ENCODE data around the gene SLX4IP.
"Not testable (repeated sequence)": the region's sequence is repeated elsewhere in the genome, so short reads cannot be mapped to it uniquely, and the experiment has no call there.

The SLX4IP gene

DNA sequence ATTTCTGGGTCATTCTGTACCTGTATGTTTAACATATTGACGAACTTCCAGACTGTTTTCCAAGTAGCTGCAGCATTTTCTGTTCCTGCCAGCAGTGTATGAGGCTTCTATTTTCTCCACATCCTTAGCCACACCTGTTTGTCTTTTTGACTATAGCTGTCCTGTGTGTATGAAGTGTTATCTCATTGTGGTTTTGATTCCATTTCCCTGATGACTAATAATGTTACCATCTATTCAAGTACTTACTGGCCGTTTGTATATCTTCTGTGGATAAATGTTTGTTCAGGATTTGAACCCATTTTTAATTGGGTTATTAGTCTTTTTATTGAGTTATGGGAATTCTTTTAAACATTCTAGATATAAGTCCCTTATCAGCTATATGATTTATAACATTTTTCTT is 143.5 kb downstream of the SLX4IP start:
- no peak for FAIRE-seq

DNA sequence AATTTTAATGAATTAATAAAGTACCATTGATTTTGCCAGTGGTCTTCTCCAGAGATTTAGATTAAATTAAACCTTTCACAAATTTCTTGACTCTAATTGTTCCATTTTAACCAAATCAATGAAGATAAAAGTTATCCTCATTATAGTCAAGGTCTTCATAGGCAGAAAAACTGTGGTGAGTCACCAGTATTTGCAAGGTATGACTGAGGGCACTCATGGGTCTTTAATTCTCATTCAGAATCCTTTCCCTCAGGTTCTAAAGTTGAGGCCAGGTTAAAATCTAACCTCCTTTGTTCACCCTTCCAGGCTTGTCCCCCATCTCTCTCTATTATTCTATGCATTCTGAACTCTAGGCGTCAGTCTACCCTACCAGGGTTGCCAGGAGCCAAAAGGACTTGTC is 144.8 kb downstream of the SLX4IP start:
- no peak for FAIRE-seq

DNA sequence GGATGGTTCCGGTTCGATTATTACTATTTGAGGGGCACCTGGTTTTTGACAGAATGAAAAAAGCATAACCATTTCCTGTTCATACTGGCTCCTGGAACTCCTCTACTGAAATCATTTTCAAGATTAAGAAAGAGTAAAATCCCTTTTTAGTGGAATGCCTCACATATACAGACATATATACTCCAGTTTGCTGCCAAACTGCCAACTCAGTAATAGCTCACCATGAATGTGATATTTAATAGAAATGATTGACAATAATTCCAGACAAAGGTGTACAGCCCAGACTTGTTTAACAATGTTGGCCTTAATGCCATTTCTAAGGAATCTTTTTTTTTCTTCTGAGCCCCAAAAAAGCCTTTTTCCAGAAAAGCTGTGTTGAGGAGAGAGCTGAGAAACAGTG is 145.6 kb downstream of the SLX4IP start:
- no peak for FAIRE-seq

DNA sequence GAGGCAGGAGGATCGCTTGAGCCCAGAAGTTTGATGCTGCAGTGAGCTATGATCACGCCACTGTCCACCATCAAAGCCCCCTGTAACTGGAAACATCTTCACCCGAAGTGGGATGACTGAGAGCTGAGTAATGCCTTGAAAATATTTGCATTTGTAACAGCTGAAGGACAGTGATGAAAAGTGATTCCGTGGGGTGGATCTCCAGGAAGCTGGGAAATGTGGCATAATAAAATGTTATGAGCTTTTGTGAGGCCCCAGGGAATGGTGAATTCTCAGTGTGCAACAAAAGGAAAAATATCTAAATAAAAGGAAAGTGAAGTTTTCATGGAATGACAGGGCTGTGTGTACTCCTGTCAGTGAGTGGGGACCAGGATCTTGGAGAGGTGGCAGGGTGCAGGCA is 146.7 kb downstream of the SLX4IP start:
- FAIRE-seq = no peak

DNA sequence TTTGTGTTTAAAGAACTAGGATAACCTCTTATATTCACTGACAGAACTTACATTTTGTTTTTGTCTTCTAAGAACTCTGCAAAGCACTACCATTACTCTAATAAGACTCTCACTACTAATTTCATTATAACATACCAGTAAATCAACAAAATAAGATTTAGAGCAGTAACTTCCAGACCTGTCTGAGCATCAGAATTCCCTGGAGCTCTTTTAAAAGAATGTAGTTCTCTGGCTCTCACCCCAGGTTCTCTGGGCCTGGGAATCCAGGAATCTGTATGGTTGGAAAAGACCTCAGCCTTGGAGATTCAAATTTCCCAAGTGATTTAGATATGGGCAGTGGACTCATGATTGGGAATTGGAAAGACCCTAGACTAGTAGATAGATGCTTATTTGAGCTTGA is 149.3 kb downstream of the SLX4IP start:
- no peak for FAIRE-seq

DNA sequence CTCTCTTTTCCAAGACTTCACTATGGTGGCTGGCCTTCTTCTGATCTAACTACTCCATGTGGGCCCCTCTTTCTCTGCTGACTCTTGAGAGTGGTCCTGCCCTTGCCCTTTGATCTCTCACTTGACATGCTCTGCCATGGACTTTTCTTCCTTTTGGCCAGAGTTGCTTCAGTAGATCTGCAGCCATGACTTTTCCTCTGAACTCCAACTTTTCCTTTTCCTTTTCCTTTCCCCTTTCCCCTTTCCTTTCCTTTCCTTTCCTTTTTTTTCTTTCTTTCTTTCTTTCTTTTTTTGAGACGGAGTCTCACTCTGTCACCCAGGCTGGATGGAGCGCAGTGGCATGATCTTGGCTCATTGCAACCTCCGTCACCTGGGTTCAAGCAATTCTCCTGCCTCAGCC is 150.2 kb downstream of the SLX4IP start:
- FAIRE-seq = no peak

DNA sequence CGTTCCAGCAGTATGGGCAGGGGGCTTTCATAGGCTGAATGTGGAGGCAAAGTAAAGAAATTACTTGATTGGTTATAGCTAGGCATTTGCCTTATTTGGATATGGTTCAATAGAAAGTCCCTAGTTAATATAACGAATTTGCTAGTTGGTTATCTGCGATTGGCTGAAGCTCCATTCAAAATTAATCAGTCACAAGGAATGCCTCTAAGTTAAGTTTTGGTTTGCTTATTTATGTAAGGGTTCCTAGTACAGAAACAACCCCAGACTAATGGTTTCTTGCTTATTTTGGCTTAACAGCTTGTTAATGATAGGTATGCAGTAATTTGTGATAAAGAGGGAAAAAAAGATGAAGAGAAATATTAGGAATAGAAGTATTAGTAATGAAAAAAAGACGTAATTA is 151.2 kb downstream of the SLX4IP start:
- FAIRE-seq = no peak

DNA sequence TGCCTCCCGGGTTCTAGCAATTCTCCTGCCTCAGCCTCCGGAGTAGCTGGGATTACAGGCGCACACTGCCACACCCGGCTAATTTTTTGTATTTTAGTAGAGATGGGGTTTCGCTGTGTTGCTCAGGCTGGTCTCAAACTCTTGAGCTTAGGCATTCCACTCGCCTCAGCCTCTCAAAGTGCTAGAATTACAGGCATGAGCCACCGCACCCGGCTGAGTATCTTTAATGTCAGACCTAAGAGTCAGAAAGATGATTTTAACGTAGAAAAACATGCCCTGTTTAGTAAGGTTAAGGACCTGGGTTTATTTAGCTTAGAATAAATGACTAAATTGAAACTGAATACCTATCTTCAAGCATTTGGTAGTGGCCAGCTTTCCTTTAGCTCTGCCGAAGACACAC is 155.3 kb downstream of the SLX4IP start:
- FAIRE-seq = not testable (repeated sequence)

DNA sequence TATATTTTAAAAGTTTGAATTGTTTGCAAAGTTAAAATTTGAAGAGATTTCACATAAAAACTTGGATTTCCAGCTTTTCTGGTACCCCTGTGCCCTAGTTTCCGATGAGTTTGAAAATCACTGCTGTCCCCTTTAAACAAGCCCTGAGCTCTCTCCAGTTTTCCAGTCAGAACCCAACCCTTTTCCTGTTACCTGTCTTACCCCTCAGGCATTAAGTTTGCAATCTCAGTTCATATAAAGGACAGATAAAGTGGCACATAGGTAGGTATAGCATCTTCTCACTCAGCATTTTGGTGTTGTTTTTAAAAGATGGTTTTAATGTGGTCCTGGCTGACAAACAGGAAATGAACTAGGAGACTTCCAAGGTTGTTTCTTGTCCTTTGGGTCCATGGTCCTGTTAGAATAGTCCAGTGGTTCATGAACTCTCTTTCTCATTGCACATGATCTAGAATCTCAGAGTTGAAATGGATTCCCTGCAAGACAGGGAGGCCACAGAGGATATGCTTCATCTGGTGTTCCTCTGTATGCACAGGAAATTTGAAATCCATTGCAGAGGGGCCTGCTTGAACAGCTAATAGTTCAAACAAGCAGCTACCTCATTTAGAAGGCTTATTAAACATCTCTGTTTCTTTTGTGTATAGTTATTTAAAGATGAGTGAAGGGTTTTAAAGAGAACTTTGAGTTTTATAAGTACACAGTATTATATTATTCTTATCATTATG is 156.0 kb downstream of the SLX4IP start:
- FAIRE-seq = no peak

DNA sequence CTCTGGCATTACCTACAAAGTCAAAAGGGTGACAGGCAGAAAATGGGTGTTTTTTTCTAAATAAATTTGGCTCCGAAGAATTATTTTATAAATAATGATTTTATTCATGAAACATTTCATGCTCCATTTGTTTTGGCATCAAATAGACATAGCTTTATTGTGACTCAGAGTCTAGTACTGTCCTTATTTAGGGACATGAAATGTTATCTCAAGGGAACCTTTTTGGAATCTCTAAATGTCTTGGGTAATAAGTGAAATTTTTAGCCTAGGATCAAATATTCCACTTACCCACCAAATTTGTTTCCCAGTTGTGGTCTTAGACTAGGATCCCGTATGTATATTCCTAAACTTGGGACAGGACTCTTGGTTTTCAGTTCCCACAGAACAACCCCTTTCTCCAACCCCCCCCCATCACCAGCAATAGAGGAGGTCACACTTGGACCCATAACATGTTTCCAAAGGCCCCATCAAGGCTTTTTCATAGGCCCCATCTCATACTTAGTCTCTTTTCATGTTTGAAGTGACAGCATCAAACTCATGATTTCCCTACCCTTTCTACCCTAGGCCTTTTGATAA is 156.9 kb downstream of the SLX4IP start:
- no peak for FAIRE-seq

DNA sequence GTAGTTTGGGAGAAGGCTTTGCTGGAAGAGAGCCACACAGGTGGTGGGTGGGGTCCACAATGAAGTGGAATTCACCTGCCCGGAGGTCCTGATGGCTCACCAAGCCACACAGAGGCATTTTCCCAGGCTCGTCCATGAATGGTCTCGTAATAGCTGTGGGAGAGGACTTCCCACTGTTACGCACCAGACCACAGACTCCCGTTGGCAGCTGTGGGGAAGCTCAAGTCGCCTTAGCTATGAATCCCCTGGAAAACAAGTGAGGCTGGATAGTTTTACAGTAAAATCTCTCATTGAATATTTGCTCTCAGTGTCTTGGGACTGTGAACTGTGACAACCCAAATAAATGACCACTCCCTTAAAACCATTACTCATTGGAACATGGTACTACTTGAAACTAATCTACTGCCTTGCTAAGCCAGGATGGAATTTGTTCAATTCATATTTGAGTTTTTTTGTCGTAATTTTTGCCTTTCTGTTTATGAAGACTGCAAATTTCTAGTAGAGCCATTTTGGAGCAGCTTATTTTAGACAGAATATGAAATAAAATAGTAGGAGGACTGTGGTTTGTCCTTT is 159.3 kb downstream of the SLX4IP start:
- no peak for FAIRE-seq

DNA sequence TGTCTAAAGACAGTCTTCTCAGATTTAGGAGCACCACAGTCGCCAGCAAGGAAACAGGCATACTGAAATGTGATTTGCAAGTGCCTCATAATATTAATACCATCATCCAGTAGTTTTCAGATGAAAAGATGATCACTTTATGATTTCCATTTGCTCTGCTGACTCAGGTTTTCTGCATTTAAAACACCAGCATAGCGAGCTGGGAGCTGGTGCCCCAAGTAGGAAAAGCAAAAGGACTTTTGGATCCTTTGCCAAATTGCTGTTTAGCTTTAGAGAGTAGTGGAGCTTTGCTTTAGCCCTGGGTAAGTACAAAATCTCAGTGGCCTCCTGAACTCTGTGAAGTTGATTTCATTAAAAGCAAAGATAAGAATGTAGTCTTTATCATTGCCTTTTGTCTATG is 160.2 kb downstream of the SLX4IP start:
- no peak for FAIRE-seq

DNA sequence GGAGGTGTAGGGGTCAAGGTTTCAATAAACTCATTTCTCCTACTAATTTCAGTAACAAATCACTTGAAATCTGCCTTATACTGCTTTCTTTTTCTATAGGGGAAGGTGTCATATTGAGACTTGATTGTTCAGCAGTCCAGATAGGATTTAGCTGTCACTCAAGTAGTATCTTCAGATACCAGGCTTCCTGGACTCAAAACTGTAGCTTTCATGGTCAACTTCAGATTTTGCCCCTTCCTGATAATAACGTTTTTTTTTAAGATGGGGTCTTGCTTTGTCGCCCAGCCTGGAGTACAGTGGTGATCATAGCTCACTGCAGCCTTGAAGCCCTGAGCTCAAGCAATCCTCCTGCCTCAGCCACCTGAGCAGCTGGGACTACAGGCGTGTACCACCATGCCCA is 160.9 kb downstream of the SLX4IP start:
- FAIRE-seq = no peak

DNA sequence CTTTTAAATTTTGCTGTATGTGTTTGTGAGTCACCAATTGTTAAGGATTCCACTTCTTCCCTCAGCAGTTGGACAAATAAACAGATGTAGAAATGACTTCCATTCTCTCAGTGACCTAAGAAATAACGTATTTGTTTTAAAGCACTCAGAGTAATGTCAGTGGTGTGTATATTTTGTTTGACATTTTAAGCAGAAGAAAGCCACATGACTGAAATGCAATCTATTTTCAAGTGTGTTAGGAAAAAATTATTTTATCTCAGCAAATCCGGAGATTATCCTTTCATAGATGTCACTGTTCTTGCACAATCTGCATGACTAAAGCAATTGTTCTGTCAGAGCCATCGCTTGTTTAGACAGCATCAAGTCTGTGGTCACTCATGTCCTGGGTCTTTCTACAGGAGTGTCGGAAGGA is 161.6 kb downstream of the SLX4IP start:
- no peak for FAIRE-seq

DNA sequence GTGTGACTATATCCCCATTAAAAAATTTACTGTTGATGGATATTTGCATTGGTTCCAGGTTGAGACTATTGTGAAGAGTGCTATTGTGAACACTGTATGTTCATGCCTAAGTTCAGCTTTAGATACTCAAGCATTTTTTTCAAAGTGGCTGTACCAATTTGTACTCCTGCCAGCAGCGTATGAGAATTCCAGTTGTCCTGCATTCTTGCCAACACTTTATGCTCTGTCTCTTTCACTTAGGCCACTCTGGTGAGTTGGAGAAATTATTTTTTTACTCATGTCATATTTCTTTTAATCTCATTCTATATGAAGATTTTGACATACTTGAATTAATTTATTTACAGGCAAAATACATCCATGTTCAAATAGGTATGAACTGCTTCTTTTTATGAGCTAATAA is 162.5 kb downstream of the SLX4IP start:
- no peak for FAIRE-seq

DNA sequence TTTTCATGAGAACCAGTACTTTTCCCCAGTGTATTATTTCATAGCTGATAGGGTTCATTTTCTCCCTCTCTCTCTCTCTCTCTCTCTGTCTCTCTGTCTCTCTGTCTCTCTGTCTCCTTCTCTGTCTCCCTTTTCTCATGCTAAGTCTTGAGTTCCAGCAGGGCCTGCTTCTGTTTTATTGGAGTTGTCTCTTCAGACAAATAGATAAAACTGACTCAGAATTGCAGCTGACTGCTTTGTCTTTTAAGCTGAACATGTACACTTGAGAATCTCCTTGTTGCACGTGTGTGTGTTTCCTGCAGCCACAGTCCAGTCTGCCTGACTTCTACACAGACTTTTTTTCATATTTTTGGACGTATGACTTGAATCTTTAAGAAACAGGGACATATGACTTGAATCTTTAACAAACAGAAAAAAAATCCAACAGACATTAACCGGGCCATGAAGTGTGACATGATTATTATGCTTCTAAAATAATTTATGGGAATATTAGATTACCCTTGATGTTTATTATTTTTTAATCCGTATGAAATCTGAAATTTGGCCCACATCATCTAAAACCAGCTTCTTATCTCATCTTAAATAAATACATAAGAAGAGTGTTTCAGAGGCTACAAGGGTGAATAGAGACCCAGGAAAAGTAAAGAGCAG is 167.2 kb downstream of the SLX4IP start:
- no peak for FAIRE-seq

DNA sequence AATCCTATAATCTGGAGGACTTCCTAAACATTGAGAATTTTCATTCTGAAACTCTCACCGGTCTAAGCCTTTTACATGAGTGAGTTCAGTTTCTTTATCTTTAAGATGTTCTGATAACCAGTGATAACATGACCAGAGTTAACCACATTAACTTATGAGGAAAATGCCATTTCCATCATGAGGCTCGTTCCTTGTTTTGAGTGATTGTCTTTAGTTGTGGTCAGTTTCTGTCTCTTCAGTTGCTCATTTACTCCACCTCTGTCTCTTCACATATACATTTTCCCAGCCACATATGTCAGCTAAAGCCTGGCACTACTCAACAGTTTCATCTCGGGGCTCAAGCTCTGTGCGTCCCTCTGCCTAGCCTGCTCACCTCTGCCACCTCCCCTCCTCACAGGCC is 168.3 kb downstream of the SLX4IP start:
- FAIRE-seq = no peak

DNA sequence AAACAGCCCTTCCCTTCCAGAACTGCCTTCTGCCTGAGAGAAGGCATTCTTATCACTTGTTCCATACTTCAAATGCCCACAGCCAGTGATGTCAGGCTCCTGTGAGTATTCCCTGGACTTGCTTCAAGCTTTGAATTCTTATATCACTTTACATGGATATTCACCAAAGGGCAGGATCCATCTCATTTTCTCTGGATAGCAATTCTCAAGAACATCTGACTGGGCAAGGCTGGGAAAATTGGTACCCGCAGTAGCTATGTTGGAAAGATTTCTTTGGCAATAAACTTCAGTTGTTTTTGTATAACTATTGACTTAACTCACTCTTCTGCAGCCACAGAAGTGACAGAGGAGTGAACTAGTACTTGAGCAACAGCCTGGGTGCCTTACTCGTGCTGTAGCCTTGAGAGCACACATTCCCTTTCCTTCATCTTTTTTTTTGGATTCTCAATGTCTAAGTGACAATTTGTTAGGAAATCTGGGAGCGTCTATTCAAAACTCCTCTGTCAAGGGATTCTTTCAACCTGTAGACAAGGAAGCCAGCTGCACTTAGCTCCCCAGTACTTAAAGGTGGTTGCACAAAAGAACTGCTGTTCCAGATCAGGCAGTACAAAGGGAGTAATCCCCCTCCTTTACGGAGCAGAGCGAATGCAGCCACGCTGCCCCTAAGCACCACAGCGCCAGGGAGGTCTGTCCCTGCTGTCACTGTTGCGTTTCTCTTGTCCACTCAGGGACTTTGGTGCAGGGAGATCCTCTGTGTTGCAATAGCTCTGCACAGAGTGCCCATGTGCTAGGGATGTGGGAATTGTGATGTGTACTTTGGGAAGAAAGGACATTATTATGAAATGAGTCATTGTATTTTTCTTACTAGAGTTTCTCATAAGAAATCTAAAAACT is 169.1 kb downstream of the SLX4IP start:
- no peak for FAIRE-seq

DNA sequence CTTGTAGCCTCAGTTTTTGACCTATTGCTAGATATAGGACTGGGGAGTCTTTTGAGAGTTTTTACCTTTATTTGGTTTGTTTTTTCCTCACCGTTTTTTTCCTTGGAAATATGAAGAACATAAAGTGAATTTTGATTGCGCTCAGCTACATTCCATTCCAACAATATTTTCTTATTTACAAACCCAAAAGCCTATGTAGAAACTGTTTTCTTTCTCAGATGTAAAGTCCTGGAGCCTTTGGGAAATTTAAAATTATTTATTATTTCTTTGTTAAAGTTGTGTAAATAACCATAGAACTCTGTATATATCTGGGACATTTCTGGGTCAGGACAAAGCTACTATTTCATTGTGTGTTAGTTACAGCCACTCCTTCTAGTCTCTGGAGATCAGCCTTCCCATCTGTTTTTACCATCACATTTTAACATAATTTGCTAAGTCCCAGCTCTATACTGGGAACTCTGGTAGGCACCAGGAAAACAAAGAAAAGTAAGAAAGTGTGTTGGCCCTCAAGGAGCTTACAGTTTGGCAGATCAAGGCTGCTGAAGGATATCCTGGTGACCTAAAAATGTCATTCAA is 169.8 kb downstream of the SLX4IP start:
- no peak for FAIRE-seq

DNA sequence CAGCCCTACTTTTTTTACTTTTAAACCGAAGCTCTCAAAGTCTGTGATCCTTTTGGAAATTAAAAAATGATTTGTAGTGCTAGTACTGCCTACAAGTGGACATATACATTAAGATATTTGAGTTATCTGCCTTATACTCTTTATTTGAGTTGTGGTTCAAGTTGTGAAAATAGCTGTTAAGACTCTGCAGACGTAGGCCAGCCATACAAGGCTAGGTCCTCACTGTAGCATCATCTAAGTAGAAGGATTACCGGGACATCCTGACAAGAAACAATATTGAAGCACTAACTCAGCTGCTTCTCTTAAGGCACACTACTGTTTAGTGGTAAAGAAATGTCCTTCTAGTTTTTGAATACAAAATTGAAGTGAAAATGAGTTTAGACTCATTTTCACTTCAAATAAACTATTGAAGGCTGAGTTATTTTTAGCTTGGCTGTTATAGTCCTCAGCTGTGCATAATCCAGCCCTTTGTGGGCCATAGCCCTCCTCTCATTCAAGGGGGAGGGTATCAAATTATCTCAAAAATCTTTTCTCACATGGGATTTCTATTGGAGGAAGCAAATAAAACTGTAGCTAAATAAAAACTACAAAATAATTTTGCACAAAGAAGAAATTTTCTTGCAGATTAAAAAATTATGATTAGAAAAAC is 170.6 kb downstream of the SLX4IP start:
- FAIRE-seq = no peak

DNA sequence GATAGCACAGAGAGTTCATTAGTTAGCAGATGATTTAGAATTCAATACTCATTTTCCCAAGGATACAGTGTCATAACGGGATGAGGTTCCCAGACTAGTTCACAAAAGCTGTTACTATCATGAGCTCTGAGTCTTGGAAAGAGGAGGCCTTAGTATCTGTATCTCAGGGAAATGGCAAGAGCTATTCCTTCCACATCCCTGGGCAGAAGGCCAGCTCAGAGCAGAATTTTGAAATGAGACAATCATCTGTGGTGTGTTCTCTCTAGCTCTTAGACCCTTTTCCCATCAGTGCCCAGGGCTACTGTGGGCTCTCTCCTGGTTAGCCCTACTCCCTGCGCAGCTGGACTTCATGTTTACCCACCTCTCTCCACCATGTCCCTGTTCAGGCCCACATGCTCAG is 174.2 kb downstream of the SLX4IP start:
- FAIRE-seq = no peak

DNA sequence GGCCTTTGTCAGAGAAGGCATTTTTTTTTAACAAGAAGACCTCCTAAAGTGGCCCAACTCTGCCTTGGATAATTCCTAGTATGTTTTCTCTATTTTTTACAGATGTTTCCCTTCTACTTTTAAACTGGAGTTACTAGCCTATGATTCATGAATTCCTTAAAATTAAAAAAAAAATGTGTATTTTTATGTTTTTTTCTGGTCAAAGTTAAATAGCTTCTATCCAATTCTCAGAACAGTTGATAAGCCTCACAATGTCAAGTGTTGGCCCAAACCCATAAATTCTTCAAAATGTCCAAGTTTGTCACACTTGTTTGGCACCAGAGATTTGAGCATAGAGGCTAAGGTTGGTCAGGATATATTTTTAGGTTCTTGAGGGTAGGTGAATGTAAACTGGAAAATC is 174.7 kb downstream of the SLX4IP start:
- no peak for FAIRE-seq
